H1 (cell line): ENCODE data around the gene RNF220. TPM values are rescaled to one million over a fixed set of nuclear protein-coding genes. Genes with fewer than 3 reads are reported as not detected.
A peak's percentile ranks its signal among the peaks of the same experiment; 100 is the strongest.

Experiments used
- CTCF ChIA-PET: fragments of 300-600 bp; sonication (Branson Sonifier 250); formaldehyde crosslinking; loops from one replicate; lab custom pipeline; 2021; ENCODE audit not compliant: partially characterized antibody; lab: Charles Lee
- POLR2A ChIA-PET: fragments of 300-600 bp; sonication (Branson Sonifier 250); formaldehyde crosslinking; loops from one replicate; lab custom pipeline; 2021; ENCODE audit warnings: inconsistent platforms; ENCODE audit not compliant: partially characterized antibody; lab: Charles Lee
- DNase-seq, 2 experiments: peaks; one replicate each; pipeline versions ENCODE4 v3.0.0 to v3.0.0-alpha.2; 2010 to 2022; ENCODE audit warnings: low spot score in 2 of 2, low read depth in 1 of 2, mixed read lengths in 1 of 2
- FAIRE-seq: peaks from 2 replicates; lab custom pipeline; 2011; peaks lifted over from hg19 to GRCh38; lab: Jason Lieb, UNC
- H2AFZ ChIP-seq: 2 replicates; pipeline ENCODE4 v1.8.1; 2012; ENCODE audit warnings: low read length, inconsistent platforms
- H2AK5ac ChIP-seq: 2 replicates; pipeline ENCODE4 v1.6.1; 2013; ENCODE audit warnings: low read depth, low read length
- H2BK120ac ChIP-seq: replicated peaks from 2 replicates; pipeline ENCODE3; 2013; ENCODE audit warnings: low read depth, low read length, inconsistent platforms
- H2BK12ac ChIP-seq: 2 replicates; pipeline ENCODE4 v1.6.1; 2013; ENCODE audit warnings: low read depth, low read length
- H2BK15ac ChIP-seq: 2 replicates; pipeline ENCODE4 v1.6.1; 2013; ENCODE audit warnings: low read length
- H2BK20ac ChIP-seq: 2 replicates; pipeline ENCODE4 v1.6.1; 2013; ENCODE audit warnings: low read length
- H2BK5ac ChIP-seq: 2 replicates; pipeline ENCODE4 v1.6.1; 2013; ENCODE audit warnings: low read depth, low read length
- H3K14ac ChIP-seq: 2 replicates; pipeline ENCODE4 v1.6.1; 2013; ENCODE audit warnings: inconsistent platforms; ENCODE audit not compliant: insufficient read length
- H3K18ac ChIP-seq: 2 replicates; pipeline ENCODE4 v1.6.1; 2013; ENCODE audit warnings: low read length; ENCODE audit errors: extremely low read depth
- H3K23ac ChIP-seq: 2 replicates; pipeline ENCODE4 v1.6.1; 2013; ENCODE audit warnings: inconsistent platforms; ENCODE audit not compliant: insufficient read length
- H3K23me2 ChIP-seq: 2 replicates; pipeline ENCODE4 v1.6.1; 2013; ENCODE audit warnings: low read depth, low read length
- H3K27ac ChIP-seq: 2 replicates; pipeline ENCODE4 v1.6.1; 2011; ENCODE audit warnings: low read depth, low read length, inconsistent platforms
- H3K27me3 ChIP-seq, 4 experiments: replicated peaks in 1 of 4; 1 replicate in 1 of 4; 2 replicates in 3 of 4; pipeline versions ENCODE4 v1.6.1 to v1.8.1; 2011 to 2013; ENCODE audit warnings: low read length in 3 of 4, mild to moderate bottlenecking in 3 of 4, inconsistent platforms in 2 of 4, mixed read lengths in 2 of 4, moderate library complexity in 1 of 4; ENCODE audit not compliant: control insufficient read depth in 3 of 4, insufficient read depth in 3 of 4; ENCODE audit errors: extremely low read depth in 1 of 4
- H3K36me3 ChIP-seq, 4 experiments: 2 replicates each; pipeline versions ENCODE4 v1.6.1 to v1.8.1; 2011 to 2013; ENCODE audit warnings: mild to moderate bottlenecking in 4 of 4, low read length in 3 of 4, moderate library complexity in 2 of 4, control low read depth in 1 of 4, inconsistent platforms in 1 of 4; ENCODE audit not compliant: insufficient read depth in 4 of 4, control insufficient read depth in 2 of 4
- H3K4ac ChIP-seq: replicated peaks from 2 replicates; pipeline ENCODE3; 2013; ENCODE audit warnings: low read length, low read depth, mixed read lengths, inconsistent platforms; ENCODE audit not compliant: insufficient read length
- H3K4me1 ChIP-seq, 4 experiments: replicated peaks in 1 of 4; 1 replicate in 1 of 4; 2 replicates in 3 of 4; pipeline versions ENCODE4 v1.6.1 to v1.8.1; 2011 to 2013; ENCODE audit warnings: low read length in 3 of 4, inconsistent platforms in 2 of 4, mixed read lengths in 1 of 4; ENCODE audit not compliant: insufficient read depth in 4 of 4, control insufficient read depth in 3 of 4
- H3K4me2 ChIP-seq, 2 experiments: 2 replicates each; pipeline versions ENCODE4 v1.6.1 to v1.8.1; 2011 to 2013; ENCODE audit warnings: low read depth in 2 of 2, low read length in 2 of 2, control low read depth in 1 of 2, inconsistent platforms in 1 of 2, mild to moderate bottlenecking in 1 of 2; ENCODE audit not compliant: insufficient read depth in 1 of 2
- H3K4me3 ChIP-seq, 4 experiments: fragments of 200-600, 300-600 bp in 1 of 4; sonication (generic), shearing (Covaris generic), sonication (Bioruptor Twin) in 1 of 4; 2 replicates each; pipeline versions ENCODE4 v1.5.1 to v1.8.1; 2011 to 2016; ENCODE audit warnings: low read length in 4 of 4, low read depth in 3 of 4, control low read depth in 2 of 4, inconsistent platforms in 2 of 4, mild to moderate bottlenecking in 2 of 4, mixed read lengths in 1 of 4, moderate library complexity in 1 of 4; ENCODE audit not compliant: insufficient read depth in 2 of 4; ENCODE audit errors: extremely low read depth in 1 of 4
- H3K56ac ChIP-seq: replicated peaks from 2 replicates; pipeline ENCODE3; 2013; ENCODE audit warnings: low read depth, mild to moderate bottlenecking, mixed read lengths, low read length, inconsistent platforms; ENCODE audit not compliant: insufficient read length
- H3K79me1 ChIP-seq: 2 replicates; pipeline ENCODE4 v1.6.1; 2013; ENCODE audit warnings: low read depth, low read length, control low read depth
- H3K79me2 ChIP-seq, 2 experiments: 2 replicates each; pipeline versions ENCODE4 v1.6.1 to v1.8.1; 2012 to 2013; ENCODE audit warnings: low read length in 2 of 2, mild to moderate bottlenecking in 2 of 2, inconsistent platforms in 1 of 2; ENCODE audit not compliant: insufficient read depth in 2 of 2, control insufficient read depth in 1 of 2
- H3K9ac ChIP-seq, 4 experiments: replicated peaks in 1 of 4; 1 replicate in 1 of 4; 2 replicates in 3 of 4; pipeline versions ENCODE4 v1.6.1 to v1.8.1; 2011 to 2013; ENCODE audit warnings: low read depth in 3 of 4, low read length in 3 of 4, control low read depth in 2 of 4, mild to moderate bottlenecking in 2 of 4, moderate library complexity in 2 of 4, inconsistent platforms in 1 of 4; ENCODE audit errors: extremely low read depth in 1 of 4
- H3K9me3 ChIP-seq, 2 experiments: 2 replicates each; pipeline versions ENCODE4 v1.6.1 to v1.8.1; 2012 to 2013; ENCODE audit warnings: mild to moderate bottlenecking in 2 of 2, moderate library complexity in 2 of 2, control low read depth in 1 of 2, inconsistent platforms in 1 of 2, low read depth in 1 of 2, low read length in 1 of 2, mixed read lengths in 1 of 2; ENCODE audit not compliant: insufficient read depth in 2 of 2
- H4K20me1 ChIP-seq, 2 experiments: replicated peaks in 1 of 2; 2 replicates each; pipeline versions ENCODE3 to v1.8.1; 2011 to 2013; ENCODE audit warnings: inconsistent platforms in 2 of 2, low read length in 2 of 2, mild to moderate bottlenecking in 1 of 2; ENCODE audit not compliant: insufficient read depth in 2 of 2, control insufficient read depth in 1 of 2
- H4K5ac ChIP-seq: 2 replicates; pipeline ENCODE4 v1.6.1; 2013; ENCODE audit warnings: low read length, low read depth, mixed read lengths, inconsistent platforms; ENCODE audit not compliant: insufficient read length
- H4K8ac ChIP-seq: 2 replicates; pipeline ENCODE4 v1.8.0; 2013; ENCODE audit warnings: mild to moderate bottlenecking, moderate library complexity, low read length, inconsistent platforms; ENCODE audit not compliant: insufficient read depth; ENCODE audit errors: extremely low read depth
- H4K91ac ChIP-seq: replicated peaks from 2 replicates; pipeline ENCODE3; 2013; ENCODE audit warnings: low read length, mixed read lengths, inconsistent platforms; ENCODE audit not compliant: insufficient read length
- CTBP2 ChIP-seq: IDR thresholded peaks from 2 replicates; pipeline ENCODE4 v1.7.0; 2011; ENCODE audit warnings: borderline replicate concordance, mild to moderate bottlenecking, moderate library complexity, mixed read lengths, low read length; ENCODE audit not compliant: insufficient read depth, insufficient read length
- GABPA ChIP-seq: IDR thresholded peaks from 2 replicates; pipeline ENCODE4 v1.6.1; 2011; ENCODE audit warnings: mild to moderate bottlenecking, low read length, moderate library complexity, borderline replicate concordance; ENCODE audit not compliant: insufficient read depth
- RXRA ChIP-seq: IDR thresholded peaks from 2 replicates; pipeline ENCODE4 v1.6.1; 2011; ENCODE audit warnings: low read depth, mild to moderate bottlenecking, low read length, moderate library complexity; ENCODE audit not compliant: insufficient read depth
- WGBS, 2 experiments: shearing (Covaris generic) in 1 of 2; methylation state at CpG; one replicate each; pipeline versions ENCODE4 v1.1.6 to v1.1.7; 2013 to 2015; ENCODE audit warnings: low lambda C conversion rate in 2 of 2, mixed read lengths in 2 of 2, inconsistent platforms in 1 of 2, low coverage in 1 of 2, missing lambda C conversion rate in 1 of 2; ENCODE audit not compliant: insufficient replicate concordance in 2 of 2, insufficient coverage in 1 of 2, insufficient read length in 1 of 2; ENCODE audit errors: extremely low coverage in 1 of 2, missing lambda C conversion rate in 1 of 2; 5-methylcytosine and 5-hydroxymethylcytosine counted together
- polyA plus RNA-seq, 7 experiments: library from polyadenylated mRNA; depleted of rRNA in 3 of 7; stranded (reverse) in 5 of 7; unstranded in 2 of 7; fragments of >200 nt in 5 of 7; fragments of 200-250 nt in 2 of 7; gene quantifications; 1 replicate in 5 of 7; 2 replicates in 1 of 7; 4 replicates in 1 of 7; pipeline versions ENCODE4 v1.2.1 to v1.2.3, GENCODE V29; 2011 to 2013; ENCODE audit warnings: missing spikeins in 2 of 7, mixed read lengths in 2 of 7
- total RNA-seq: library from RNA; stranded (reverse); fragmentation: NEBNext Ultra II Directional; extraction: Animal tissue kit (Norgen Biotek cat#: 25700); gene quantifications from 2 replicates; pipeline ENCODE4 v1.2.1, GENCODE V29; 2021

Gene RNF220
- total and polyA plus RNA-seq, 2 of the 8 experiments (the other 6 are each of a cell fraction or from before 2014, with no cell fraction given): 123 to 160 TPM

GRCh38 chr1:44609768-44610526, 204.9 kb downstream of the RNF220 start:
- no peak overlapping the region for H3K9ac ChIP-seq
- 79% methylated on average over 23 of the region's 25 CpGs; no CpG with 5 or more reads in 1 of the 2 experiments for WGBS, 2 experiments
- peaks cover 2 to 18% (median 11%) of the 10 kb centered on the region in 4 experiments; a peak in 6 of 7 replicates for H3K4me1 ChIP-seq
- H2BK120ac ChIP-seq: no peak overlapping the region
- H2BK20ac ChIP-seq: no peak overlapping the region
- H4K20me1 ChIP-seq: peaks cover 0 to 9% of the 10 kb centered on the region in 2 experiments
- 0 out of 2 replicates have a peak overlapping the region, but pooled peaks have one; percentile 35 for H2BK5ac ChIP-seq
- H2BK12ac ChIP-seq: no peak overlapping the region; the same call in 1 of the 2 replicates
- H2AK5ac ChIP-seq: no peak overlapping the region
- no peaks in the 10 kb centered on the region for H3K36me3 ChIP-seq
- H4K5ac ChIP-seq: no peak overlapping the region
- H3K56ac ChIP-seq: no peak overlapping the region
- FAIRE-seq (no peak), DNase-seq (no peak)
- H2AFZ ChIP-seq: no peak overlapping the region
- peak overlapping the region; percentile 67 for H4K91ac ChIP-seq
- no peaks in the 10 kb centered on the region for H3K79me1 ChIP-seq
- peak overlapping the region; percentile 48; the same call in 1 of the 2 replicates for H3K18ac ChIP-seq
- POLR2A ChIA-PET: interaction anchor here (0.9 to 6.8 kb wide), 10 partner anchors 9 to 523 kb away, joined by 3 to 58 read pairs (median 4); no protein-coding TSS in a partner anchor
- no peaks in the 10 kb centered on the region for H3K27me3 ChIP-seq
- no peak overlapping the region for H3K14ac ChIP-seq
- H2BK15ac ChIP-seq: no peak overlapping the region
- H3K79me2 ChIP-seq: no peaks in the 10 kb centered on the region
- H3K4ac ChIP-seq: peak overlapping the region; percentile 65
- no peak overlapping the region for H3K27ac ChIP-seq
- H3K9me3 ChIP-seq: no peaks in the 10 kb centered on the region
- H3K4me3 ChIP-seq: no peak overlapping the region
- TF ChIP-seq CTBP2: peak; percentile 53
- TF ChIP-seq GABPA: 0 out of 2 replicates have a peak, but pooled peaks have one; percentile 13
- TF ChIP-seq RXRA: no peak
- no peak overlapping the region for H3K23ac ChIP-seq
- CTCF ChIA-PET: interaction anchor here (0.5 to 7.0 kb wide), 41 partner anchors 8 to 680 kb away, joined by 3 to 129 read pairs (median 5); no protein-coding TSS in a partner anchor
- H3K4me2 ChIP-seq: 0 out of 4 replicates have a peak overlapping the region, but pooled peaks have one; percentile 8 to 46
- H3K23me2 ChIP-seq: peaks cover 3% of the 10 kb centered on the region; the same call in 1 of the 2 replicates
- H4K8ac ChIP-seq: peak overlapping the region; percentile 58; the same call in 1 of the 2 replicates
